GM18508 (cell line): Measurements from ENCODE around the gene TMEM126A.
"Not testable (repeated sequence)": the region's sequence is repeated elsewhere in the genome, so short reads cannot be mapped to it uniquely, and the experiment has no call there.

Source experiments
- ATAC-seq: cut with Tn5 transposase; IDR thresholded peaks from one replicate; pipeline ENCODE4 v1.9.1; 2021; ENCODE audit warnings: moderate number of reproducible peaks; ENCODE audit not compliant: insufficient read depth, unreplicated experiment

TMEM126A gene

GRCh38 chr11:85647604-85648299 is at the start of gene TMEM126A:
Gene TMEM126A, plus strand, starts transcription at chr11:85647967. Its CDS starts 2,289 bp downstream, at chr11:85650256.
- peak; percentile 96 for ATAC-seq

- ATAC-seq = no peak
These were observed 48.7 kb upstream of the TMEM126A start for GRCh38 chr11:85599083-85599482.

GRCh38 chr11:85602526-85603213 is 45.1 kb upstream of the TMEM126A start:
- no peak for ATAC-seq

GRCh38 chr11:85603220-85603619 is 44.5 kb upstream of the TMEM126A start:
- ATAC-seq = no peak

- ATAC-seq = not testable (repeated sequence)
These were observed 41.5 kb upstream of the TMEM126A start for GRCh38 chr11:85606237-85606636.

- ATAC-seq = not testable (repeated sequence)
These were observed 39.1 kb upstream of the TMEM126A start for GRCh38 chr11:85608621-85609020.

GRCh38 chr11:85609286-85609685 is 38.5 kb upstream of the TMEM126A start:
- ATAC-seq = not testable (repeated sequence)

GRCh38 chr11:85611643-85612042 is 36.1 kb upstream of the TMEM126A start:
- ATAC-seq = not testable (repeated sequence)

- ATAC-seq = no peak
These were observed 28.3 kb upstream of the TMEM126A start for GRCh38 chr11:85619499-85619898.

GRCh38 chr11:85620256-85620655 is 27.5 kb upstream of the TMEM126A start:
- ATAC-seq = no peak

- no peak for ATAC-seq
These were observed 21.3 kb upstream of the TMEM126A start for GRCh38 chr11:85626496-85626895.

- ATAC-seq = no peak
These were observed 20.3 kb upstream of the TMEM126A start, which contains the start of gene DLG2 for GRCh38 chr11:85627332-85627997. Gene DLG2, minus strand, starts transcription at chr11:85627344.

- peak; percentile 96 for ATAC-seq
These were observed 19.6 kb upstream of the TMEM126A start, which contains the start of gene TMEM126B for GRCh38 chr11:85627998-85628770. Gene TMEM126B, plus strand, starts transcription at chr11:85628593. Its CDS starts 15 bp downstream, at chr11:85628608.

- no peak for ATAC-seq
These were observed 18.9 kb upstream of the TMEM126A start for GRCh38 chr11:85628771-85629341.

- no peak for ATAC-seq
These were observed 13.0 kb upstream of the TMEM126A start for GRCh38 chr11:85634747-85635146.

GRCh38 chr11:85643191-85643614 is 4.6 kb upstream of the TMEM126A start:
- no peak for ATAC-seq

GRCh38 chr11:85647078-85647477 is 689 bp upstream of the TMEM126A start:
- no peak for ATAC-seq

- no peak for ATAC-seq
These were observed 3.4 kb downstream of the TMEM126A start for GRCh38 chr11:85651118-85651517.

GRCh38 chr11:85652786-85653447 is 5.2 kb downstream of the TMEM126A start:
- ATAC-seq = no peak
